ENCODE measurements around the gene KCNJ13.

The KCNJ13 gene

GRCh38 chr2:232781765-232782164 is 5.4 kb upstream of the KCNJ13 start:
- TF ChIP-seq EZH2phosphoT487 (conservative IDR thresholded peaks at IDR 0.05; ENCODE audit: low read length) (no peak), CTCF (IDR thresholded peaks at IDR 0.05; ENCODE audit: insufficient read depth, low read length, poor library complexity, severe bottlenecking) (no peak)
- no peak overlapping the region for H3K9ac ChIP-seq (ENCODE audit: low read length)
- no peaks in the 10 kb centered on the region for H3K9me2 ChIP-seq (replicated peaks; ENCODE audit: insufficient read depth, low read length)
- H3K27me3 ChIP-seq (ENCODE audit: low read length) = no peaks in the 10 kb centered on the region
- no peaks in the 10 kb centered on the region for H3K36me3 ChIP-seq (ENCODE audit: low read length)
- H3K4me3 ChIP-seq (ENCODE audit: insufficient read depth, low read length, poor library complexity, severe bottlenecking) = no peak overlapping the region
- H3K27ac ChIP-seq (ENCODE audit: low read depth, low read length) = no peak overlapping the region
- H3K9me3 ChIP-seq (ENCODE audit: insufficient read depth, low read length) = no peaks in the 10 kb centered on the region
- H3K4me2 ChIP-seq (ENCODE audit: low read depth, low read length, poor library complexity, severe bottlenecking) = no peak overlapping the region
- H4K20me1 ChIP-seq (ENCODE audit: low read depth, low read length) = no peaks in the 10 kb centered on the region
- H3F3A ChIP-seq (ENCODE audit: insufficient read depth) = no peaks in the 10 kb centered on the region
- no peak overlapping the region for H2AFZ ChIP-seq (ENCODE audit: low read depth, low read length, severe bottlenecking)
- H3K79me2 ChIP-seq (ENCODE audit: insufficient read depth, low read length) = no peaks in the 10 kb centered on the region

GRCh38 chr2:232779934-232780333 is 3.6 kb upstream of the KCNJ13 start:
- Histone ChIP-seq H3K4me3 (ENCODE audit: insufficient read depth, low read length, poor library complexity, severe bottlenecking) (no peak overlapping the region), H2AFZ (ENCODE audit: low read depth, low read length, severe bottlenecking) (no peak overlapping the region), H3K79me2 (ENCODE audit: insufficient read depth, low read length) (no peaks in the 10 kb centered on the region), H3K9ac (ENCODE audit: low read length) (no peak overlapping the region), H3K36me3 (ENCODE audit: low read length) (no peaks in the 10 kb centered on the region), H3K27ac (ENCODE audit: low read depth, low read length) (no peak overlapping the region), H3K9me3 (ENCODE audit: insufficient read depth, low read length) (no peaks in the 10 kb centered on the region), H3K9me2 (replicated peaks; ENCODE audit: insufficient read depth, low read length) (no peaks in the 10 kb centered on the region), H3K27me3 (ENCODE audit: low read length) (no peaks in the 10 kb centered on the region), H4K20me1 (ENCODE audit: low read depth, low read length) (no peaks in the 10 kb centered on the region), H3K4me2 (ENCODE audit: low read depth, low read length, poor library complexity, severe bottlenecking) (no peak overlapping the region), H3F3A (ENCODE audit: insufficient read depth) (0 out of 2 replicates have a peak, but pooled peaks cover 3% of the 10 kb centered on the region)
- TF ChIP-seq CTCF (IDR thresholded peaks at IDR 0.05; ENCODE audit: insufficient read depth, low read length, poor library complexity, severe bottlenecking) = no peak
- TF ChIP-seq EZH2phosphoT487 (conservative IDR thresholded peaks at IDR 0.05; ENCODE audit: low read length) = no peak

GRCh38 chr2:232779465-232779864 is 3.1 kb upstream of the KCNJ13 start:
- H3K27me3 ChIP-seq (ENCODE audit: low read length) = no peaks in the 10 kb centered on the region
- H3K9me3 ChIP-seq (ENCODE audit: insufficient read depth, low read length) = no peaks in the 10 kb centered on the region
- TF ChIP-seq EZH2phosphoT487 (conservative IDR thresholded peaks at IDR 0.05; ENCODE audit: low read length) (no peak), CTCF (IDR thresholded peaks at IDR 0.05; ENCODE audit: insufficient read depth, low read length, poor library complexity, severe bottlenecking) (no peak)

More at GRCh38 chr2:232779465-232779864, 3.1 kb upstream of the KCNJ13 start:
- H2AFZ ChIP-seq (ENCODE audit: low read depth, low read length, severe bottlenecking) = no peak overlapping the region
- no peaks in the 10 kb centered on the region for H4K20me1 ChIP-seq (ENCODE audit: low read depth, low read length)
- H3F3A ChIP-seq (ENCODE audit: insufficient read depth) = 0 out of 2 replicates have a peak, but pooled peaks cover 3% of the 10 kb centered on the region
- H3K4me3 ChIP-seq (ENCODE audit: insufficient read depth, low read length, poor library complexity, severe bottlenecking) = no peak overlapping the region
- H3K36me3 ChIP-seq (ENCODE audit: low read length) = no peaks in the 10 kb centered on the region
- H3K79me2 ChIP-seq (ENCODE audit: insufficient read depth, low read length) = no peaks in the 10 kb centered on the region
- H3K9ac ChIP-seq (ENCODE audit: low read length) = no peak overlapping the region
- no peak overlapping the region for H3K4me2 ChIP-seq (ENCODE audit: low read depth, low read length, poor library complexity, severe bottlenecking)
- no peak overlapping the region for H3K27ac ChIP-seq (ENCODE audit: low read depth, low read length)
- no peaks in the 10 kb centered on the region for H3K9me2 ChIP-seq (replicated peaks; ENCODE audit: insufficient read depth, low read length)

All from SU-DHL-6 (cell line).